Keratinocyte (primary cell): ENCODE data around the gene TEX19. TPM values are rescaled to one million over a fixed set of nuclear protein-coding genes. Genes with fewer than 3 reads are reported as not detected.

Experiments
- DNase-seq: peaks from one replicate; pipeline ENCODE4 v3.0.0-alpha.2; 2011; ENCODE audit warnings: low read depth, missing footprints, low spot score
- FAIRE-seq: peaks from 2 replicates; lab custom pipeline; 2011; peaks lifted over from hg19 to GRCh38; lab: Jason Lieb, UNC
- H2AFZ ChIP-seq: 2 replicates; pipeline ENCODE4 v1.6.0; 2012; ENCODE audit warnings: low read length, control low read depth, inconsistent platforms; ENCODE audit not compliant: control insufficient read depth
- H3K27ac ChIP-seq: 2 replicates; pipeline ENCODE4 v1.5.1; 2011; ENCODE audit warnings: low read length; ENCODE audit not compliant: control insufficient read depth, insufficient read depth
- H3K27me3 ChIP-seq: 3 replicates; pipeline ENCODE4 v1.6.0; 2011; ENCODE audit warnings: low read length; ENCODE audit not compliant: control insufficient read depth, insufficient read depth; ENCODE audit errors: extremely low read depth
- H3K36me3 ChIP-seq, 2 experiments: 2 replicates in 1 of 2; 3 replicates in 1 of 2; pipeline ENCODE4 v1.5.1; 2011; ENCODE audit warnings: low read length in 2 of 2, mild to moderate bottlenecking in 1 of 2; ENCODE audit not compliant: control insufficient read depth in 2 of 2, insufficient read depth in 2 of 2; ENCODE audit errors: extremely low read depth in 1 of 2
- H3K4me1 ChIP-seq: 3 replicates; pipeline ENCODE4 v1.5.1; 2011; ENCODE audit warnings: low read length; ENCODE audit not compliant: control insufficient read depth, insufficient read depth; ENCODE audit errors: extremely low read depth
- H3K4me2 ChIP-seq: 3 replicates; pipeline ENCODE4 v1.6.0; 2011; ENCODE audit warnings: low read depth, low read length; ENCODE audit not compliant: control insufficient read depth, insufficient read depth; ENCODE audit errors: extremely low read depth
- H3K4me3 ChIP-seq, 3 experiments: fragments of 200-600 bp in 1 of 3; sonication (generic) in 1 of 3; 2 replicates in 2 of 3; 3 replicates in 1 of 3; pipeline ENCODE4 v1.5.1; 2011 to 2016; ENCODE audit warnings: low read length in 3 of 3, mild to moderate bottlenecking in 3 of 3, control low read depth in 2 of 3, inconsistent platforms in 1 of 3, low read depth in 1 of 3, mixed read lengths in 1 of 3, mixed run types in 1 of 3, moderate library complexity in 1 of 3; ENCODE audit not compliant: control insufficient read depth in 2 of 3, insufficient read depth in 2 of 3; ENCODE audit errors: extremely low read depth in 1 of 3
- H3K79me2 ChIP-seq: 2 replicates; pipeline ENCODE4 v1.6.0; 2012; ENCODE audit warnings: low read length; ENCODE audit not compliant: control insufficient read depth, insufficient read depth
- H3K9ac ChIP-seq: 3 replicates; pipeline ENCODE4 v1.6.0; 2011; ENCODE audit warnings: low read length; ENCODE audit not compliant: control insufficient read depth, insufficient read depth; ENCODE audit errors: extremely low read depth
- H3K9me1 ChIP-seq: 3 replicates; pipeline ENCODE4 v1.6.0; 2011; ENCODE audit warnings: low read length; ENCODE audit not compliant: control insufficient read depth, insufficient read depth; ENCODE audit errors: extremely low read depth
- H3K9me3 ChIP-seq: 2 replicates; pipeline ENCODE4 v1.5.1; 2012; ENCODE audit warnings: low read depth, low read length; ENCODE audit not compliant: control insufficient read depth
- H4K20me1 ChIP-seq: 3 replicates; pipeline ENCODE4 v1.6.0; 2011; ENCODE audit warnings: low read length; ENCODE audit not compliant: control insufficient read depth, insufficient read depth; ENCODE audit errors: extremely low read depth
- CTCF ChIP-seq, 3 experiments: IDR thresholded peaks in 1 of 3; conservative IDR thresholded peaks in 1 of 3; optimal IDR thresholded peaks in 1 of 3; 2 replicates in 2 of 3; 3 replicates in 1 of 3; pipeline versions ENCODE3 to v1.5.1; 2011; ENCODE audit warnings: low read length in 3 of 3, mild to moderate bottlenecking in 3 of 3, moderate library complexity in 2 of 3, control low read depth in 1 of 3, inconsistent platforms in 1 of 3; ENCODE audit not compliant: insufficient read depth in 2 of 3; ENCODE audit errors: extremely low read depth in 1 of 3
- EZH2 ChIP-seq: IDR thresholded peaks from one replicate; pipeline ENCODE4 v1.6.1; 2012; ENCODE audit warnings: inconsistent platforms, mild to moderate bottlenecking, low read length, moderate library complexity
- dilution Hi-C: fragments of 300-500 bp; cut with MboI; formaldehyde crosslinking; loops from one replicate; pipeline ENCODE4 v1.7.0; 2020; ENCODE audit warnings: low sequenced_read_pairs; ENCODE audit not compliant: extremely low pct_ligation_motif_present
- polyA plus RNA-seq, 5 experiments: library from polyadenylated mRNA; depleted of rRNA in 3 of 5; stranded (reverse) in 3 of 5; stranded (forward) in 1 of 5; unstranded in 1 of 5; fragments of >200 nt; gene quantifications; 1 replicate in 1 of 5; 2 replicates in 3 of 5; 3 replicates in 1 of 5; pipeline versions ENCODE4 v1.2.1 to v1.2.3, GENCODE V29; 2011 to 2012; ENCODE audit warnings: missing spikeins in 2 of 5, low read depth in 1 of 5, low replicate concordance in 1 of 5

The TEX19 gene
- polyA plus RNA-seq, 1 donor (not counting 4 experiments of a cell fraction or from before 2014, with no cell fraction given): not detected

- H3K27me3 ChIP-seq: peaks cover 15% of the 10 kb centered on the region
Measured at GRCh38 chr17:82348434-82348833, 10.6 kb upstream of the TEX19 start.

GRCh38 chr17:82348866-82349265, 10.2 kb upstream of the TEX19 start:
- TF ChIP-seq EZH2 (no peak), CTCF (optimal IDR thresholded peaks at IDR 0.05 in 1 of 3, IDR thresholded peaks at IDR 0.05 in 1 of 3, conservative IDR thresholded peaks at IDR 0.05 in 1 of 3; ENCODE audit: extremely low read depth in 1 of 3, insufficient read depth in 2 of 3, low read length in 3 of 3) (no peak)
- dilution Hi-C loops: loop anchor here (10.0 kb wide), 1 partner anchor 86 kb away; no protein-coding TSS in a partner anchor

More at GRCh38 chr17:82348434-82348833, 10.6 kb upstream of the TEX19 start:
- no peaks in the 10 kb centered on the region for H3K9me3 ChIP-seq
- FAIRE-seq: no peak
- no peak overlapping the region for H3K27ac ChIP-seq
- H3K4me1 ChIP-seq: no peaks in the 10 kb centered on the region
- H3K4me3 ChIP-seq: no peak overlapping the region
- no peak overlapping the region for H3K9ac ChIP-seq
- H2AFZ ChIP-seq: no peak overlapping the region
- H3K4me2 ChIP-seq: no peak overlapping the region
- H3K36me3 ChIP-seq: no peaks in the 10 kb centered on the region
- dilution Hi-C loops: loop anchor here (10.0 kb wide), 1 partner anchor 86 kb away; no protein-coding TSS in a partner anchor
- H4K20me1 ChIP-seq: peaks cover 4% of the 10 kb centered on the region
- no peak for TF ChIP-seq EZH2
- TF ChIP-seq CTCF (optimal IDR thresholded peaks at IDR 0.05 in 1 of 3, IDR thresholded peaks at IDR 0.05 in 1 of 3, conservative IDR thresholded peaks at IDR 0.05 in 1 of 3; ENCODE audit: extremely low read depth in 1 of 3, insufficient read depth in 2 of 3, low read length in 3 of 3): no peak
- no peaks in the 10 kb centered on the region for H3K79me2 ChIP-seq
- no peak for DNase-seq
- H3K9me1 ChIP-seq: no peaks in the 10 kb centered on the region

More at GRCh38 chr17:82348866-82349265, 10.2 kb upstream of the TEX19 start:
- Histone ChIP-seq H3K36me3 (no peaks in the 10 kb centered on the region), H3K27me3 (peaks cover 15% of the 10 kb centered on the region), H3K27ac (no peak overlapping the region), H3K9ac (no peak overlapping the region), H3K4me2 (no peak overlapping the region), H2AFZ (no peak overlapping the region), H3K4me1 (no peaks in the 10 kb centered on the region), H3K9me3 (no peaks in the 10 kb centered on the region), H3K79me2 (no peaks in the 10 kb centered on the region), H3K9me1 (no peaks in the 10 kb centered on the region), H4K20me1 (peaks cover 4% of the 10 kb centered on the region), H3K4me3 (no peak overlapping the region)
- DNase-seq: no peak
- FAIRE-seq: no peak
